ENCODE data around the gene CLIC5.

The CLIC5 gene

DNA sequence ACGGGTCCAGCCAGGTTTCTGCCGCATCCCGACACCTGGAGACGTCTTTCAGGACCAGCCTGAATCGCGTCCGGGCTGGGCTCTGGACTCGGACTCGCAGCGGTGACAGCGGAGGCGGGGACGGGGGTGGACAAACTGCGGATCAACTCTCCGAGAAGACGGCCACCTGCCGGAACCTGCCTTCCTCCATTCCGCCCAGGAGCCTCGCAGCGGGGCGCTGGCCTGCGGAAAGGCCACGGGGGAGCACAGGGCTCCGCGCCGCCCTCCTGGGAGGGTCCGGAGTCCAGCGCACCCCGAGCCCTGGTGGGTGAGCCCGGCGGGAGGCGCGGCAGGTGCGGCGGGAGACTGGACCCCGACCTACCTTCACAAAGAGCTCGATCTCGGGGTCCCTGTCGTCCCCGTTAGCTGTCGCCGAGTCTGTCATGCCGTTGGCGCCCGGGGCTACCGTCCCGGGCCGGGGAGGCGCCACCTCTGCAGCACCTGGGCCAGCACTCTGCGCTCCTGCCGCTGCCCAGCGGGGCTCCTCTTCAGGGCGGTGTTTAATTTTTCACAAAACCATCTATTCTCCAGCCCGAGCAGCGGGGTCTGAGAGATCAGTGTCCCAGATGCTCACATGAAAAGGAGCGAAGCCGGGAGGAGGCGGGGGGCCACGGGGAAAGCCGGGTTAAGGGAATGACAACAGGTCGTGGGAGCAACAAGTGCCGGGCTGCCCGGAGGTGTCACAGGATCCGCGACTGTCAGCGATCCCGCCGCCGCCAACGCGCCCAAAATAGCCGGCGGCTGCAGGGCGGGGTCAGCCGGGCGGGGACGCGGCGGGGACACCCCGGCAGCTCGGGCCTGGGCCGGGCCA lies at the start of gene CLIC5:
TSS of gene CLIC5 (minus strand) at position 742 of the 850 bp plus-strand sequence. CDS start at position 424, 318 bp downstream.
- DNase-seq (no peak), ATAC-seq (replicated peaks) (peak; percentile 50 to 56)
- Mint-ChIP-seq H3K27me3 (peaks cover 16 to 36% of the 10 kb centered on the region in 2 donors), H3K36me3 (peaks cover 0 to 4% of the 10 kb centered on the region in 2 donors), H3K27ac (peak within 1 kb of the TSS; percentile 69), H3K4me1 (peaks cover 27 to 34% of the 10 kb centered on the region in 2 donors), H3K4me3 (peak within 1 kb of the TSS; percentile 85 to 87), H3K9me3 (peaks cover 6% of the 10 kb centered on the region in 2 donors)

- DNase-seq, result no peak
- Mint-ChIP-seq H3K36me3 (no peaks in the 10 kb centered on the region), H3K27me3 (peaks cover 13 to 15% of the 10 kb centered on the region in 2 donors), H3K9me3 (peaks cover 3 to 5% of the 10 kb centered on the region in 2 donors), H3K27ac (no peak overlapping the region), H3K4me3 (no peak overlapping the region), H3K4me1 (no peaks in the 10 kb centered on the region)
- ATAC-seq (replicated peaks), result no peak
These were observed 47.3 kb upstream of the CLIC5 start for GRCh38 chr6:46062991-46063390.

DNA sequence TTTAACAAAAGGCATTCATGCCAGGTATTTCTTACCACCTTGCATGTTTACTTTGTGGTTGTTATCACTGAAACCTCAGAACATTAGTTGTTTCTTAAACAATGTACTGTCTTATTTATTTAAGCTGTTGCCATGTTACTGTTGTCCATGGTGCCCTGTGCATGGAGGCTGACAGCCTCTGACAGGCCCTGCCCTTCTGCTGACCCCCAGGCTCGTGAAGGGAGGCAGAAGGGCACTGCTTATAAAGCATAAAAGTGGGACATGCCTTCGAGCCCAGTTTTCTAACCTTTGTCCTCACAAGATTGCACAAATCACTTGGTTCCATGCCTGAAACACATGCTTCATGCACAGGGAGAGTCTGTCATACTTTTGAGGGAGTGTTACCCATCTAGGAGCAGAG lies 46.7 kb upstream of the CLIC5 start:
- no peak overlapping the region for H3K27ac Mint-ChIP-seq
- no peaks in the 10 kb centered on the region for H3K36me3 Mint-ChIP-seq

DNA sequence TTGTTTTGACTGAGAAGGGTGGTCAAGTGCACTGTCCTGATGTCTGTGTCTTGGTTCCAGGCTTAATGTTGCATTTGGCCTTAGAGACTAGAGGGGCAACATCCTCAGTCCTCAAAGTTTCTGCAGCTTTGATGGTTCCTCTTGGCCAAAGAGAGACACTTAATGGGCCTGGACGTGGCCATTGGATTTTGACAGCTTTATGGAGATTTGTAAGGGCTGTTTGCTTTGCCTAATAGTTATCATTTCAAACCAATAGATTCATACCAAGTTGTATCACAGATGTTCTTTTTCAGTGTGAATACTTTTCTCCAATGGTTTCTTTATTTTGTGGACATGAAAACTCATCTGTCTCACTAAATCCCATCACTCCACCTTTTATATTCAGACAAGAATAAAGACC lies 45.8 kb upstream of the CLIC5 start:
- Mint-ChIP-seq H3K36me3 (no peaks in the 10 kb centered on the region), H3K4me1 (no peaks in the 10 kb centered on the region), H3K4me3 (no peak overlapping the region), H3K9me3 (peaks cover 5 to 12% of the 10 kb centered on the region in 2 donors), H3K27me3 (peaks cover 23 to 27% of the 10 kb centered on the region in 2 donors), H3K27ac (no peak overlapping the region)
- DNase-seq, result no peak
- ATAC-seq (replicated peaks), result no peak

More for the DNA sequence above, 46.7 kb upstream of the CLIC5 start:
- Mint-ChIP-seq H3K27me3 (peaks cover 19% of the 10 kb centered on the region in 2 donors), H3K9me3 (peaks cover 5 to 6% of the 10 kb centered on the region in 2 donors), H3K4me3 (no peak overlapping the region), H3K4me1 (no peaks in the 10 kb centered on the region)
- DNase-seq, result no peak
- ATAC-seq (replicated peaks), result no peak

DNA sequence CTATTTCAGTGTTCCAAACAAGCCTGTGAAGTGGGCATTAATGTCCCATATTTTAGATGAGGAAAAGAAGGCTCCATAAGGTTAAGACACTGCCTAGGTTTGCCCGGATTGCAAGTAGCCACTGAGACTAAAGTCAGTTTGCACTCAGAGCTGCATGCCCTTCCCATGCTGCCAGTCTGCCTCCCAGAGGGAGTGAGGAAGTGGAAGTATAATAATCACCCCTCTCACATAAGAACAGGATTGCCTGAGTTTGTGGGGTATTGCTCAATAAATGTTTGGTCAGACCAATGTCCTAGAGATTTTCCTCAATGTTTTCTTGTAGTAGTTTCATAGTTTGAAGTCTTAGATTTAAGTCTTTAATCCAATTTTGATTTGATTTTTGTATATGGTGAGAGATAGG lies 43.9 kb upstream of the CLIC5 start:
- ATAC-seq (replicated peaks), result no peak
- no peaks in the 10 kb centered on the region for H3K36me3 Mint-ChIP-seq
- no peak for DNase-seq
- no peak overlapping the region for H3K4me3 Mint-ChIP-seq
- H3K27me3 Mint-ChIP-seq, result peaks cover 21 to 24% of the 10 kb centered on the region in 2 donors
- no peak overlapping the region for H3K27ac Mint-ChIP-seq
- peaks cover 5 to 12% of the 10 kb centered on the region in 2 donors for H3K9me3 Mint-ChIP-seq
- no peaks in the 10 kb centered on the region for H3K4me1 Mint-ChIP-seq

DNA sequence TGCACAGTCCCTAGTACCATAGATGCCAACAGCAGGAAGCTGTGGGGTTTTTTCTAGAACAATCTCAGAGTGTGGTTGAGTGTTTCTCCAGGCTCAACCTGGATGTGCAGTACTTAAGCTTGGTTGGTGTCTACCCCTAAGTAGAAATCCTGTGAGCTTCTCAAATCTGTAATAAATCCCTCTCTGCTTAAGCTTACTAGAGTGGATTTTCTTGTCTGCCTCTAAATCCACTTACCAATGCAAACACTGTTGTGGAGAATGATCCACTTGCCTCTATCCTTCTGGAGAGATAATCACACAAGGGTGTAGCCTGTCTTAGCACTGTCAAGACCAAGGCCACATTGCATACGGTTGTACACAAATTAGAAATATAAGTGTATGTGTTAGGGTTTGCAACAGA lies 43.3 kb upstream of the CLIC5 start:
- no peak overlapping the region for H3K27ac Mint-ChIP-seq
- H3K4me3 Mint-ChIP-seq, result no peak overlapping the region
- DNase-seq (no peak), ATAC-seq (replicated peaks) (no peak)
- H3K9me3 Mint-ChIP-seq, result peaks cover 5 to 12% of the 10 kb centered on the region in 2 donors
- H3K36me3 Mint-ChIP-seq, result no peaks in the 10 kb centered on the region
- H3K27me3 Mint-ChIP-seq, result peaks cover 21 to 24% of the 10 kb centered on the region in 2 donors
- H3K4me1 Mint-ChIP-seq, result no peaks in the 10 kb centered on the region

DNA sequence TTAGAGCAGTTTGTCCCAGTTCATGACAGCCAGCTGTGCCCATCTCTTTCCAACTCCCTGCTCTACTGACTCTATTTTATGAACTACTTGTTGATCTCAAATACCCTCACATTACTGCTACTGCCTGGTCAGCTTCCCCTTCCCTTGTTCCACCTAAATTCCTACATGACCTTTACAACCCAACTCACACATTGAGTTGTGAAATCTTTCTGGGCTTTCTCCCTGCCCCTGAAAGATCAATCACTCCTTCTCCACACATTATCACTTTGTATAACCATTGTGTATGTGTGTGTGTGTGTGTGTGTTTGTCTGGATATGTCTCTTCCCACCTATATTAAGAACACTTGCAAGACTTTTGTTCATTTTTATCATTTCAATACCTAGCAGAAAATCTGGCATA lies 42.1 kb upstream of the CLIC5 start:
- ATAC-seq (replicated peaks), result no peak
- no peaks in the 10 kb centered on the region for H3K36me3 Mint-ChIP-seq
- no peaks in the 10 kb centered on the region for H3K4me1 Mint-ChIP-seq
- H3K4me3 Mint-ChIP-seq, result no peak overlapping the region
- H3K27me3 Mint-ChIP-seq, result peaks cover 18 to 21% of the 10 kb centered on the region in 2 donors
- H3K27ac Mint-ChIP-seq, result no peak overlapping the region
- H3K9me3 Mint-ChIP-seq, result peaks cover 1 to 8% of the 10 kb centered on the region in 2 donors
- DNase-seq, result no peak

DNA sequence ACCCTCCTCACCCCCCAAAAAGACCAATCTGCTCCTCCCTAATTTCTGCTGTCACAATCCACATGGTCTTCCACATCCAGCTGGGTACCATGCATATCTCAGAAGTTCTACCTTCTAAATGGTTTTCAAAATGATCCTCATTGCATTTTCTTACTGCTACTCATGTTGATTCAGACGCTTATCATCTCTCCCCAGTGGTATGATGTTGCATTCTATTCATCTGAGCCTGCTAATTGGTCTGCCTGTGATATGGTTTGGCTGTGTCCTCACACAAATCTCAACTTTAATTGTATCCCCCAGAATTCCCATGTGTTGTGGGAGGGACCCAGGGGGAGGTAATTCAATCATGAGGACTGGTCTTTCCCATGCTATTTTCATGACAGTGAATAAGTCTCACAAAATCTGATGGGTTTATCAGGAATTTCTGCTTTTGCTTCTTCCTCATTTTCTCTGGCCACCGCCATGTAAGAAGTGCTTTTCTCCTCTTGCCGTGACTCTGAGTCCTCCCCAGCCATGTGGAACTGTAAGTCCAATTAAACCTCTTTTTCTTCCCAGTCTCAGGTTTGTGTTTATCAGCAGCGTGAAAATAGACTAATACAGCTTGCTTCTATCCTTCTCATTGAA lies 41.4 kb upstream of the CLIC5 start:
- Mint-ChIP-seq H3K27me3 (peaks cover 18 to 21% of the 10 kb centered on the region in 2 donors), H3K4me3 (no peak overlapping the region), H3K36me3 (no peaks in the 10 kb centered on the region), H3K27ac (no peak overlapping the region), H3K4me1 (no peaks in the 10 kb centered on the region), H3K9me3 (peaks cover 1 to 8% of the 10 kb centered on the region in 2 donors)
- no peak for ATAC-seq (replicated peaks)
- no peak for DNase-seq

GRCh38 chr6:46054516-46054915 lies 38.9 kb upstream of the CLIC5 start:
- Mint-ChIP-seq H3K27me3 (peaks cover 18 to 19% of the 10 kb centered on the region in 2 donors), H3K9me3 (peaks cover 1 to 8% of the 10 kb centered on the region in 2 donors), H3K4me3 (no peak overlapping the region), H3K4me1 (no peaks in the 10 kb centered on the region), H3K36me3 (no peaks in the 10 kb centered on the region), H3K27ac (no peak overlapping the region)
- DNase-seq (no peak), ATAC-seq (replicated peaks) (no peak)

GRCh38 chr6:46053039-46053933 lies 37.6 kb upstream of the CLIC5 start:
- ATAC-seq (replicated peaks), result no peak
- Mint-ChIP-seq H3K9me3 (peaks cover 1 to 8% of the 10 kb centered on the region in 2 donors), H3K36me3 (no peaks in the 10 kb centered on the region), H3K4me3 (no peak overlapping the region), H3K27ac (no peak overlapping the region), H3K27me3 (peaks cover 16 to 24% of the 10 kb centered on the region in 2 donors), H3K4me1 (no peaks in the 10 kb centered on the region)
- no peak for DNase-seq

- Mint-ChIP-seq H3K36me3 (no peaks in the 10 kb centered on the region), H3K9me3 (peaks cover 0 to 8% of the 10 kb centered on the region in 2 donors), H3K27ac (no peak overlapping the region), H3K4me3 (no peak overlapping the region), H3K27me3 (peaks cover 10 to 20% of the 10 kb centered on the region in 2 donors), H3K4me1 (no peaks in the 10 kb centered on the region)
- ATAC-seq (replicated peaks) (no peak), DNase-seq (no peak)
These were observed 36.8 kb upstream of the CLIC5 start for GRCh38 chr6:46052479-46052878.

DNA sequence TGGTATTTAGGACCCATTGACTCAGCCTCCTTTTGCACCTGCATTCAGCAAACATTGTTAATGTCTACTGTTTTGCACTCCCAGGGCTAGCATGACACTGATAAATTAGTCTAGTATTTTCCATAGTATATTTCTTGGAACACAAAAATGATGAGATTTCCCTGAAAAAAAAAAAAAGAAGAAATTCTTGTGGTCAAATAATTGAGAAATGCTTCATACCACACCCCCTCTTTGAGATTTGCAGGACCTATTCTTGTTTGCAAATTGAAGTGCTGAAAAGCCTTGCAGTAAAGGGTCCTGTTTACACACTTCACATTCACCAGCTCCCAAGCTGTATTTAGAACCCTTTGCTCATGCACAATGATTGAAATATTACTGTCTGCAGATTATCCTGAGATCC lies 36.3 kb upstream of the CLIC5 start:
- Mint-ChIP-seq H3K9me3 (peaks cover 0 to 3% of the 10 kb centered on the region in 2 donors), H3K4me3 (no peak overlapping the region), H3K36me3 (no peaks in the 10 kb centered on the region), H3K27me3 (peaks cover 5 to 17% of the 10 kb centered on the region in 2 donors), H3K27ac (no peak overlapping the region), H3K4me1 (no peaks in the 10 kb centered on the region)
- DNase-seq (no peak), ATAC-seq (replicated peaks) (no peak)

GRCh38 chr6:46050845-46051405 lies 35.3 kb upstream of the CLIC5 start:
- no peaks in the 10 kb centered on the region for H3K36me3 Mint-ChIP-seq
- DNase-seq, result no peak
- H3K27ac Mint-ChIP-seq, result no peak overlapping the region
- no peak overlapping the region for H3K4me3 Mint-ChIP-seq
- H3K4me1 Mint-ChIP-seq, result no peaks in the 10 kb centered on the region
- ATAC-seq (replicated peaks), result no peak
- H3K27me3 Mint-ChIP-seq, result peaks cover 0 to 9% of the 10 kb centered on the region in 2 donors
- H3K9me3 Mint-ChIP-seq, result no peaks in the 10 kb centered on the region
